ENCODE data around the gene ZNF25.
A peak's percentile ranks its signal among the peaks of the same experiment; 100 is the strongest.
"Not testable (repeated sequence)": the region's sequence is repeated elsewhere in the genome, so short reads cannot be mapped to it uniquely, and the experiment has no call there.

The ZNF25 gene

GRCh38 chr10:37976091-37976879, at the start of gene ZNF25:
Gene ZNF25 (minus strand): TSS chr10:37976647. CDS start chr10:37971722, 4,925 bp downstream.
- DNase-seq = peak; percentile 97

- no peak for DNase-seq
Measured at GRCh38 chr10:38025283-38025682, 48.8 kb upstream of the ZNF25 start.

- DNase-seq = not testable (repeated sequence)
Measured at GRCh38 chr10:38019124-38019523, 42.7 kb upstream of the ZNF25 start.

- DNase-seq = no peak
Measured at GRCh38 chr10:38016354-38016753, 39.9 kb upstream of the ZNF25 start.

GRCh38 chr10:38010119-38010903, 33.9 kb upstream of the ZNF25 start, which contains the start of gene ZNF33A:
Gene ZNF33A (plus strand): TSS chr10:38010675. CDS start chr10:38012342, 1,667 bp downstream.
- peak; percentile 93 for DNase-seq

- DNase-seq = no peak
Measured at GRCh38 chr10:38007991-38008390, 31.5 kb upstream of the ZNF25 start.

- no peak for DNase-seq
Measured at GRCh38 chr10:38007551-38007950, 31.1 kb upstream of the ZNF25 start.

GRCh38 chr10:38003588-38003987, 27.1 kb upstream of the ZNF25 start:
- DNase-seq = no peak

- DNase-seq = no peak
Measured at GRCh38 chr10:38003026-38003425, 26.6 kb upstream of the ZNF25 start.

- not testable (repeated sequence) for DNase-seq
Measured at GRCh38 chr10:38000474-38000873, 24.0 kb upstream of the ZNF25 start.

- not testable (repeated sequence) for DNase-seq
Measured at GRCh38 chr10:37998920-37999319, 22.5 kb upstream of the ZNF25 start.

GRCh38 chr10:37992083-37992482, 15.6 kb upstream of the ZNF25 start:
- DNase-seq = no peak

- DNase-seq = no peak
Measured at GRCh38 chr10:37991655-37992054, 15.2 kb upstream of the ZNF25 start.

- DNase-seq = no peak
Measured at GRCh38 chr10:37976880-37977203, 395 bp upstream of the ZNF25 start.

- DNase-seq = no peak
Measured at GRCh38 chr10:37975401-37975991, 951 bp downstream of the ZNF25 start.

GRCh38 chr10:37972396-37972795, 4.1 kb downstream of the ZNF25 start:
- no peak for DNase-seq

GRCh38 chr10:37965006-37965405, 11.4 kb downstream of the ZNF25 start:
- DNase-seq = no peak

GRCh38 chr10:37960591-37961137, 15.8 kb downstream of the ZNF25 start:
- DNase-seq = no peak

GRCh38 chr10:37957841-37958240, 18.6 kb downstream of the ZNF25 start:
- no peak for DNase-seq

- DNase-seq = no peak
Measured at GRCh38 chr10:37952926-37953325, 23.5 kb downstream of the ZNF25 start.

- DNase-seq = no peak
Measured at GRCh38 chr10:37952043-37952755, 24.2 kb downstream of the ZNF25 start.

- DNase-seq = no peak
Measured at GRCh38 chr10:37948210-37948609, 28.2 kb downstream of the ZNF25 start.

GRCh38 chr10:37947526-37947925, 28.9 kb downstream of the ZNF25 start:
- no peak for DNase-seq

All from activated CD4-positive, alpha-beta T cell treated with anti-CD3 and anti-CD28 coated beads for 48 hours (primary cell).